Measurements from ENCODE around the gene KLK10.

DNA sequence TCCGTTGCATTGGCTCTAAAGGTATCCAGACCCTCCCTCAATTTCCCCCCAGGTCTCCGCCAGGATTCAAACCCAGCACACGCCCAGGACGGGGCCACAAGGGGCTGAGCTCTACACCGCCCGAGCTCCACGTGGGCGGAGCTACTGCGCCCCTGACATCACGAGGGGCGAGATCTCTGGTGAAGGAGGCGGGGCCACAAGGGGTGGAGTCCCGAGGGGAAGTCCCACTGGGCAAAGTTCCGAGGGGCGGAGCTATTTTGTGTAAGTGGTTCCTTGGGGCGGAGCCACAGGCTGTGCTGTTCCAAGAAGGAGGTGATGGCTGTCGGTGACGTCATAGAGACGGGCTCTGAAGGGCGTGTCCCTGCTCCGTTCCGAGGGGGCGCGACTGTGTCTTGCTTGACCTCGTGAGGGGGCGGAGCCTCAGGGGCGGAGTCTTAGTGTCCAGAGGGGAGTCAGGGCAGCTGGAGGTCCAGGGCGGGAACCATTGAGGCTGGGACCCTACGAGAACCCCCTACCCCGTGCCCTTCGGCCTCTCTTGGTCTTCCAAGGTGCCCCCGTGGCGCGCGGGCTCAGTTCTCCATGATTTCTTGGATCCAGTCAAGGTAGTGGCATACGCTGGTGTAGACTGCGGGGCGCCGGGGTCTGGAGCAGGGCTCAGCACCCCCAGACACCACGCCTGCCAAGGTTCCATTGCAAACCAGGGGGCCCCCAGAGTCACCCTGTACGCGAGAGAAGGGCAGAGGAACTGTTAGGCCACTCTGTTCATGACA is 16.8 kb downstream of the KLK10 start:
- no peak for TF ChIP-seq POLR2A (IDR thresholded peaks at IDR 0.05)
- TF ChIP-seq, protein P1, sequence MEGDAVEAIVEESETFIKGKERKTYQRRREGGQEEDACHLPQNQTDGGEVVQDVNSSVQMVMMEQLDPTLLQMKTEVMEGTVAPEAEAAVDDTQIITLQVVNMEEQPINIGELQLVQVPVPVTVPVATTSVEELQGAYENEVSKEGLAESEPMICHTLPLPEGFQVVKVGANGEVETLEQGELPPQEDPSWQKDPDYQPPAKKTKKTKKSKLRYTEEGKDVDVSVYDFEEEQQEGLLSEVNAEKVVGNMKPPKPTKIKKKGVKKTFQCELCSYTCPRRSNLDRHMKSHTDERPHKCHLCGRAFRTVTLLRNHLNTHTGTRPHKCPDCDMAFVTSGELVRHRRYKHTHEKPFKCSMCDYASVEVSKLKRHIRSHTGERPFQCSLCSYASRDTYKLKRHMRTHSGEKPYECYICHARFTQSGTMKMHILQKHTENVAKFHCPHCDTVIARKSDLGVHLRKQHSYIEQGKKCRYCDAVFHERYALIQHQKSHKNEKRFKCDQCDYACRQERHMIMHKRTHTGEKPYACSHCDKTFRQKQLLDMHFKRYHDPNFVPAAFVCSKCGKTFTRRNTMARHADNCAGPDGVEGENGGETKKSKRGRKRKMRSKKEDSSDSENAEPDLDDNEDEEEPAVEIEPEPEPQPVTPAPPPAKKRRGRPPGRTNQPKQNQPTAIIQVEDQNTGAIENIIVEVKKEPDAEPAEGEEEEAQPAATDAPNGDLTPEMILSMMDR (IDR thresholded peaks at IDR 0.05) = no peak

Data from thyroid gland (tissue), 4 donors.